IMR-90 (cell line): ENCODE measurements around the gene PBX3. TPM values are rescaled to one million over a fixed set of nuclear protein-coding genes. Genes with fewer than 3 reads are reported as not detected.

Experiments
- ATAC-seq: fragments of 200-7000 bp; cut with Tn5 transposase; 2 replicates; pipeline ENCODE4 v1.9.1; 2020; ENCODE audit warnings: low read depth, mild to moderate bottlenecking, moderate library complexity
- BruUV-seq: library from RNA; stranded (reverse); fragments of 400-500 nt; replicated peaks from 2 replicates; lab custom pipeline; 2021; lab: Mats Ljungman, UMichigan
- CTCF ChIA-PET: fragments of 300-600 bp; formaldehyde crosslinking; extraction: SDS; loops from one replicate; lab custom pipeline; 2021; ENCODE audit warnings: antibody characterized with exemption; lab: Yijun Ruan, JAX
- POLR2A ChIA-PET: fragments of 300-600 bp; sonication (Branson Sonifier 250); formaldehyde crosslinking; loops from one replicate; lab custom pipeline; 2022; ENCODE audit warnings: antibody characterized with exemption; ENCODE audit not compliant: unreplicated experiment; lab: Charles Lee
- DNase-seq: peaks from one replicate; pipeline ENCODE4 v3.0.0; 2013
- H2AFZ ChIP-seq: replicated peaks from 2 replicates; pipeline ENCODE3; 2013; ENCODE audit warnings: low read length, mild to moderate bottlenecking; ENCODE audit not compliant: poor library complexity
- H2AK5ac ChIP-seq: 2 replicates; pipeline ENCODE4 v1.6.1; 2013; ENCODE audit warnings: low read depth, low read length, inconsistent platforms
- H2AK9ac ChIP-seq: replicated peaks from 2 replicates; pipeline ENCODE3; 2013; ENCODE audit warnings: mild to moderate bottlenecking, low read depth, low read length, moderate library complexity; ENCODE audit not compliant: poor library complexity
- H2BK120ac ChIP-seq: 2 replicates; pipeline ENCODE4 v1.6.1; 2013; ENCODE audit warnings: low read depth, low read length, inconsistent platforms
- H2BK15ac ChIP-seq: 3 replicates; pipeline ENCODE4 v1.6.1; 2013; ENCODE audit warnings: low read depth, low read length, inconsistent platforms
- H2BK20ac ChIP-seq: 2 replicates; pipeline ENCODE4 v1.6.1; 2013; ENCODE audit warnings: low read depth, mild to moderate bottlenecking, inconsistent platforms, low read length, moderate library complexity
- H2BK5ac ChIP-seq: 2 replicates; pipeline ENCODE4 v1.6.1; 2013; ENCODE audit warnings: mild to moderate bottlenecking, low read depth, low read length, inconsistent platforms; ENCODE audit not compliant: poor library complexity, severe bottlenecking
- H3K14ac ChIP-seq: replicated peaks from 2 replicates; pipeline ENCODE4 v1.6.1; 2013; ENCODE audit warnings: low read depth, low read length, inconsistent platforms
- H3K18ac ChIP-seq: 2 replicates; pipeline ENCODE4 v1.6.1; 2013; ENCODE audit warnings: low read depth, low read length, control low read depth
- H3K23ac ChIP-seq: 2 replicates; pipeline ENCODE4 v1.6.1; 2013; ENCODE audit warnings: low read depth, low read length, inconsistent platforms
- H3K27ac ChIP-seq: 2 replicates; pipeline ENCODE4 v1.5.1; 2013; ENCODE audit warnings: mild to moderate bottlenecking, control low read depth, low read length; ENCODE audit not compliant: insufficient read depth
- H3K27me3 ChIP-seq: 2 replicates; pipeline ENCODE4 v1.6.1; 2013; ENCODE audit warnings: low read length; ENCODE audit not compliant: control insufficient read depth, insufficient read depth
- H3K36me3 ChIP-seq: 2 replicates; pipeline ENCODE4 v1.6.1; 2013; ENCODE audit warnings: low read length, mixed read lengths; ENCODE audit not compliant: control insufficient read depth, insufficient read depth
- H3K4ac ChIP-seq: 2 replicates; pipeline ENCODE4 v1.6.1; 2013; ENCODE audit warnings: low read depth, low read length, inconsistent platforms
- H3K4me1 ChIP-seq: 2 replicates; pipeline ENCODE4 v1.6.1; 2013; ENCODE audit warnings: low read length, mixed read lengths; ENCODE audit not compliant: control insufficient read depth, insufficient read depth
- H3K4me2 ChIP-seq: 2 replicates; pipeline ENCODE4 v1.6.1; 2013; ENCODE audit warnings: low read depth, mild to moderate bottlenecking, control low read depth, low read length, moderate library complexity
- H3K4me3 ChIP-seq: 2 replicates; pipeline ENCODE4 v1.5.1; 2013; ENCODE audit warnings: low read depth, mild to moderate bottlenecking, control low read depth, low read length, moderate library complexity; ENCODE audit not compliant: insufficient read depth
- H3K56ac ChIP-seq: 2 replicates; pipeline ENCODE4 v1.6.1; 2013; ENCODE audit warnings: low read length, inconsistent platforms; ENCODE audit not compliant: insufficient read depth; ENCODE audit errors: extremely low read depth
- H3K79me1 ChIP-seq, 2 experiments: 2 replicates each; pipeline ENCODE4 v1.6.1; 2013; ENCODE audit warnings: low read length in 2 of 2, inconsistent platforms in 1 of 2, low read depth in 1 of 2
- H3K9ac ChIP-seq: 2 replicates; pipeline ENCODE4 v1.6.1; 2013; ENCODE audit warnings: low read depth, low read length, control low read depth
- H3K9me1 ChIP-seq: 2 replicates; pipeline ENCODE4 v1.6.1; 2013; ENCODE audit warnings: low read length, inconsistent platforms; ENCODE audit not compliant: insufficient read depth
- H3K9me3 ChIP-seq: 2 replicates; pipeline ENCODE4 v1.6.1; 2013; ENCODE audit warnings: low read length; ENCODE audit not compliant: control insufficient read depth, insufficient read depth
- H4K20me1 ChIP-seq: 2 replicates; pipeline ENCODE4 v1.6.1; 2013; ENCODE audit warnings: low read length, inconsistent platforms; ENCODE audit not compliant: insufficient read depth
- H4K5ac ChIP-seq: 2 replicates; pipeline ENCODE4 v1.6.1; 2013; ENCODE audit warnings: mild to moderate bottlenecking, low read depth, low read length, control low read depth
- H4K8ac ChIP-seq, 2 experiments: 2 replicates each; pipeline ENCODE4 v1.6.1; 2013; ENCODE audit warnings: low read depth in 2 of 2, low read length in 2 of 2, control low read depth in 1 of 2, inconsistent platforms in 1 of 2
- H4K91ac ChIP-seq: 2 replicates; pipeline ENCODE4 v1.6.1; 2013; ENCODE audit warnings: low read depth, low read length, inconsistent platforms; ENCODE audit not compliant: insufficient read depth
- FOS ChIP-seq: fragments of 150-350 bp; IDR thresholded peaks from 2 replicates; pipeline ENCODE4 v1.6.1; 2016; ENCODE audit warnings: low read depth, low read length
- WGBS, 2 experiments: methylation state at CpG; one replicate each; pipeline versions ENCODE4 v1.1.5 to v1.1.7; 2013; ENCODE audit warnings: missing lambda C conversion rate in 2 of 2; ENCODE audit not compliant: insufficient read length in 1 of 2; ENCODE audit errors: extremely low coverage in 2 of 2; 5-methylcytosine and 5-hydroxymethylcytosine counted together
- dilution Hi-C: fragments of 300-500 bp; cut with HindIII; formaldehyde crosslinking; loops from one replicate; pipeline ENCODE4 v1.14.3; 2018; ENCODE audit warnings: low sequenced_read_pairs; ENCODE audit not compliant: unreplicated experiment
- in situ Hi-C: fragments of 300-500 bp; cut with MboI; formaldehyde crosslinking; loops from 3 replicates; pipeline ENCODE4 v1.14.3; 2019; ENCODE audit warnings: low sequenced_read_pairs, inconsistent platforms, mixed read lengths
- intact Hi-C: fragments of 100-400 bp; cut with micrococcal nuclease; formaldehyde crosslinking; loops from 2 replicates; pipeline ENCODE4 v1.10.0; 2022
- polyA plus RNA-seq, 3 experiments: library from polyadenylated mRNA; depleted of rRNA; stranded (reverse); fragments of >200 nt; gene quantifications; 2 replicates each; pipeline ENCODE4 v1.2.3, GENCODE V29; 2012; ENCODE audit warnings: low replicate concordance in 1 of 3
- total RNA-seq: library from RNA; depleted of rRNA; stranded (reverse); fragments of >200 nt; gene quantifications from 2 replicates; pipeline ENCODE4 v1.2.3, GENCODE V29; 2012

PBX3 gene
- total and polyA plus RNA-seq, 2 of the 4 experiments (the other 2 are of a cell fraction): 12.0 to 15.6 TPM

DNA sequence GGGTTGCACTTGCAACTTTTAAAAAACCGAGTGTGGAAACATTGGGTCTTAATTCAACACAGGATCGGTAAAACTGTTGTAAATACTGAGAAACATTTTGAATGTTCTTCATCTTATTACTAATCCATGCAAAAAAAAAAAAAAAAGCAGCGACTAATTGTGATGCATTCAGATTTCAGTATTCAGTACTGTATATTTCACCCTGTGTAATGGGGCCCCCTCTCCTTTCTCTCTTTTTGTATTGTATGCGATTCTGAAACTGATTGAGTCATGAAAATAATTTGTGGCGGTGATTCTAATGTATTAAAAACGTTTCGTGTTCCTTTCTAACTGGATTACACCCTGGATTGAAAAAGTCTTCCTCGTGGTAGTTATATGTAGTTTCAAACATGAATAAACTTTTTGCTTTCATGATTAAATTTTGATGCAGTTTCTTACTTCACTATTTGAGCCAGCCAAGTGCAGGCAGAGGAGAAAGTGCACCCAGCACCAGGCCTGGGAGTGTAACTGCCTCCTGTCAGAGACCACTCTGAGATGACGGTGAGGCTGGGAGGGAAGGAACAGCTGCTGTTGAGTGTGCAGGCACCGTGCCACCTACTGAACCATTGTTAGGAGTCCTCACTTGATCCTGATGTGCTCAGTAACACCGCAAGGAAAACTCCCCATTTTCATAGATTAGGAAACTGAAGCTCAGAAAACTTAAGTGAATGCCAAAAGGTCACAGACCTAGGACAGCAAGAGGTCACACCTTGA is 220.0 kb downstream of the PBX3 start:
- Histone ChIP-seq H3K27ac (no peak overlapping the region), H3K9me1 (no peaks in the 10 kb centered on the region; the same call in 1 of the 2 replicates), H3K4ac (no peak overlapping the region), H2BK20ac (no peak overlapping the region), H3K23ac (no peak overlapping the region), H3K4me3 (no peak overlapping the region), H3K27me3 (no peaks in the 10 kb centered on the region), H4K91ac (no peak overlapping the region), H3K4me2 (no peak overlapping the region), H2BK5ac (no peak overlapping the region), H2AK5ac (no peak overlapping the region), H3K14ac (no peak overlapping the region), H3K4me1 (no peaks in the 10 kb centered on the region), H2BK15ac (no peak overlapping the region), H3K36me3 (peaks cover 6% of the 10 kb centered on the region), H3K79me1 (no peaks in the 10 kb centered on the region), H3K9ac (no peak overlapping the region), H2BK120ac (no peak overlapping the region), H4K20me1 (no peaks in the 10 kb centered on the region), H2AFZ (no peak overlapping the region), H3K18ac (no peak overlapping the region), H4K5ac (no peak overlapping the region), H2AK9ac (no peak overlapping the region), H3K56ac (no peak overlapping the region), H3K9me3 (no peaks in the 10 kb centered on the region), H4K8ac (no peak overlapping the region)
- TF ChIP-seq FOS: no peak
- POLR2A ChIA-PET: no interaction called here
- dilution Hi-C loops (no loop called here), intact Hi-C loops (no loop called here), in situ Hi-C loops (no loop called here)
- DNase-seq (no peak), ATAC-seq (no peak)
- no CpG with 5 or more reads among the region's 11 CpGs for WGBS, 2 experiments
- CTCF ChIA-PET: no interaction called here
- no TSS peak for BruUV-seq
